HEK293T (cell line): Measurements from ENCODE around the gene ESAM.

ENCODE experiments used
- ARNT ChIP-seq: fragments of 450-650 bp; IDR thresholded peaks from 2 replicates; pipeline ENCODE4 v1.6.1; 2017; ENCODE audit warnings: mild to moderate bottlenecking
- CTBP1 ChIP-seq: fragments of 450-650 bp; IDR thresholded peaks from 2 replicates; pipeline ENCODE4 v1.6.1; 2016; ENCODE audit warnings: borderline replicate concordance
- FOXK2 ChIP-seq: fragments of 450-650 bp; IDR thresholded peaks from 2 replicates; pipeline ENCODE4 v1.6.1; 2016; ENCODE audit warnings: mild to moderate bottlenecking
- FOXM1 ChIP-seq: fragments of 450-650 bp; IDR thresholded peaks from 2 replicates; pipeline ENCODE4 v1.6.1; 2017; ENCODE audit warnings: mild to moderate bottlenecking, borderline replicate concordance
- NFRKB ChIP-seq: fragments of 450-650 bp; IDR thresholded peaks from 2 replicates; pipeline ENCODE4 v1.6.1; 2016; ENCODE audit warnings: mild to moderate bottlenecking, moderate library complexity
- SP1 ChIP-seq: fragments of 450-650 bp; IDR thresholded peaks from 2 replicates; pipeline ENCODE4 v1.6.1; 2017
- SUZ12 ChIP-seq: fragments of 450-650 bp; IDR thresholded peaks from 2 replicates; pipeline ENCODE4 v1.6.1; 2016; ENCODE audit warnings: mild to moderate bottlenecking
- TARDBP ChIP-seq: fragments of 450-650 bp; IDR thresholded peaks from 2 replicates; pipeline ENCODE4 v1.6.1; 2016
- ZNF384 ChIP-seq: fragments of 450-650 bp; IDR thresholded peaks from 2 replicates; pipeline ENCODE4 v1.6.1; 2016

DNA sequence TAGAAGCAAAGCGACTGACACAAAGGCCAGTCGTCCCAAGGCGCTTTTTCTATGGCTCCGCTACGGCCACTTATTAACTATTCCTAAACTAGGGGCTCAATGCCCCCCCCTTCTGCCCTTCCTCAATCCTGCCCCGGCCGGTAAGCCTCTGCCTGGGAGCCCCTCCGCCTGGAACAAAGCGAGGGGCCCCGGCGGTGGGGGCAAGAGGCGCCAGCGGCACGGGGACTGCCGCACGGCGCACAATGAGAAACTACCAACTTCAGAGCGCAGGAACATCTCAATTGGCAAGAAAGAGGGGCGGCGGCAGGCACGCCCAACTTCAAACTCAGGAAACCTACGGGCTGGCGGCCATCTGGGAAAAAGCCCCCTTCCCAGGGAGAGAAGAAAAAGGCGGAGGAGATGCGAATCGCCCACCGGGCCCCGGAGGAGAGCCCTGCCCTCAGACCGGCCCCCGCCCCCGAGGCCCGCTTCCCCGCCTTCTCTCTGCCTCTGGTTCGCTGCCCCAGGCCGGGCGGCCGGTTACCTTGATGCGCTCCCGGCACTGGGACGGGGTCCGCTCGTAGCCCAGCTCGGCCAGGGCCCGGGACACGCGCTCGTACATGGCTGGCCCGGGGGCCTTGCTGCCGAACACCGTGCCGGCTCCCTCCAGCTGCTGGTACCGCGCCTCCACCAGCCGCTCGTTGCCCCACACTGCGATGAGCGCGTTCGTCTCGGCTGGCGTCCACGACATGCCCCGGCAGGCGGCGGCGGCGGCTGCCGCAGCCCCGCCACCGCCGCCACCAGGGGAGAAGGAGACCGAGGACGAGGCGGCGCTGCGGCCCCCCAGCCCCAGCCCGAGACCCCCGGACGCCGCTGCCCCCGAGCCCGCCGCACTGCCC lies 37.5 kb upstream of the ESAM start:
- TF ChIP-seq SP1 (no peak), TARDBP (no peak), ZNF384 (no peak), ARNT (no peak), CTBP1 (no peak), FOXM1 (no peak), NFRKB (no peak), SUZ12 (no peak), FOXK2 (no peak)
